ENCODE measurements around the gene UMAD1.

UMAD1 gene

GRCh38 chr7:7841027-7841426, 200.5 kb downstream of the UMAD1 start:
- DNase-seq (ENCODE audit: low spot score), result no peak

- no peak for DNase-seq (ENCODE audit: low spot score)
Observed at GRCh38 chr7:7843240-7843639, 202.7 kb downstream of the UMAD1 start.

- no peak for DNase-seq (ENCODE audit: low spot score)
Observed at GRCh38 chr7:7843972-7844371, 203.4 kb downstream of the UMAD1 start.

- no peak for DNase-seq (ENCODE audit: low spot score)
Observed at GRCh38 chr7:7848246-7848645, 207.7 kb downstream of the UMAD1 start.

- no peak for DNase-seq (ENCODE audit: low spot score)
Observed at GRCh38 chr7:7848892-7849291, 208.3 kb downstream of the UMAD1 start.

- no peak for DNase-seq (ENCODE audit: low spot score)
Observed at GRCh38 chr7:7850150-7850549, 209.6 kb downstream of the UMAD1 start.

GRCh38 chr7:7851381-7851780, 210.8 kb downstream of the UMAD1 start:
- no peak for DNase-seq (ENCODE audit: low spot score)

- no peak for DNase-seq (ENCODE audit: low spot score)
Observed at GRCh38 chr7:7851991-7852390, 211.4 kb downstream of the UMAD1 start.

- no peak for DNase-seq (ENCODE audit: low spot score)
Observed at GRCh38 chr7:7857143-7857583, 216.6 kb downstream of the UMAD1 start.

GRCh38 chr7:7858559-7858958, 218.0 kb downstream of the UMAD1 start:
- no peak for DNase-seq (ENCODE audit: low spot score)

GRCh38 chr7:7859411-7859810, 218.9 kb downstream of the UMAD1 start:
- DNase-seq (ENCODE audit: low spot score), result no peak

GRCh38 chr7:7861211-7861633, 220.7 kb downstream of the UMAD1 start:
- no peak for DNase-seq (ENCODE audit: low spot score)

- no peak for DNase-seq (ENCODE audit: low spot score)
Observed at GRCh38 chr7:7862393-7862792, 221.8 kb downstream of the UMAD1 start.

GRCh38 chr7:7867846-7868571, 227.5 kb downstream of the UMAD1 start:
- no peak for DNase-seq (ENCODE audit: low spot score)

- no peak for DNase-seq (ENCODE audit: low spot score)
Observed at GRCh38 chr7:7868572-7868899, 228.0 kb downstream of the UMAD1 start.

- no peak for DNase-seq (ENCODE audit: low spot score)
Observed at GRCh38 chr7:7869036-7869435, 228.5 kb downstream of the UMAD1 start.

- no peak for DNase-seq (ENCODE audit: low spot score)
Observed at GRCh38 chr7:7869651-7870050, 229.1 kb downstream of the UMAD1 start.

- DNase-seq (ENCODE audit: low spot score), result no peak
Observed at GRCh38 chr7:7870555-7870954, 230.0 kb downstream of the UMAD1 start.

GRCh38 chr7:7876419-7876818, 235.9 kb downstream of the UMAD1 start:
- no peak for DNase-seq (ENCODE audit: low spot score)

GRCh38 chr7:7881581-7881980, 241.0 kb downstream of the UMAD1 start:
- no peak for DNase-seq (ENCODE audit: low spot score)

GRCh38 chr7:7882888-7883287, 242.3 kb downstream of the UMAD1 start:
- DNase-seq (ENCODE audit: low spot score), result no peak

- DNase-seq (ENCODE audit: low spot score), result no peak
Observed at GRCh38 chr7:7883394-7883793, 242.8 kb downstream of the UMAD1 start.

- no peak for DNase-seq (ENCODE audit: low spot score)
Observed at GRCh38 chr7:7884855-7885254, 244.3 kb downstream of the UMAD1 start.

- no peak for DNase-seq (ENCODE audit: low spot score)
Observed at GRCh38 chr7:7889791-7890568, 249.4 kb downstream of the UMAD1 start.
